ENCODE results near the gene WFDC5.

DNA sequence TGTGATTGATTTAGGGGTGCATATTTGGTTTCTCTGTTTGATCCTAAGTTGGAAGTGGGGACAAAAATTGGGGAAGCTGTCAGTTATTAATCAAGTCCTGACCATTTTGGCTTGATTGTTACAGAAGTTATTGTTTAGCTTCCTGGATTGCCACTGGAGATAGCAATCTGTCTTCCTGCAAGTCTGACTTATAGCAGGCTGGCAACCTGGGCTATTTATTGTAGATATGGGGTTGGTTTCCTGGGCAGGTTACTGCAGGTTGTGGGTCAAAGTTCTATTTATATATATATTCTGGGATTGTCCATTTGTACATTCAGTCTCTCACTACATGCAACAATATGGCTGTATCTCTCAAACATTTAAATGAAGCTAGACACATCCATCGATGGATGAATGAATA is 31.8 kb downstream of the WFDC5 start:
- TF ChIP-seq, protein P1, sequence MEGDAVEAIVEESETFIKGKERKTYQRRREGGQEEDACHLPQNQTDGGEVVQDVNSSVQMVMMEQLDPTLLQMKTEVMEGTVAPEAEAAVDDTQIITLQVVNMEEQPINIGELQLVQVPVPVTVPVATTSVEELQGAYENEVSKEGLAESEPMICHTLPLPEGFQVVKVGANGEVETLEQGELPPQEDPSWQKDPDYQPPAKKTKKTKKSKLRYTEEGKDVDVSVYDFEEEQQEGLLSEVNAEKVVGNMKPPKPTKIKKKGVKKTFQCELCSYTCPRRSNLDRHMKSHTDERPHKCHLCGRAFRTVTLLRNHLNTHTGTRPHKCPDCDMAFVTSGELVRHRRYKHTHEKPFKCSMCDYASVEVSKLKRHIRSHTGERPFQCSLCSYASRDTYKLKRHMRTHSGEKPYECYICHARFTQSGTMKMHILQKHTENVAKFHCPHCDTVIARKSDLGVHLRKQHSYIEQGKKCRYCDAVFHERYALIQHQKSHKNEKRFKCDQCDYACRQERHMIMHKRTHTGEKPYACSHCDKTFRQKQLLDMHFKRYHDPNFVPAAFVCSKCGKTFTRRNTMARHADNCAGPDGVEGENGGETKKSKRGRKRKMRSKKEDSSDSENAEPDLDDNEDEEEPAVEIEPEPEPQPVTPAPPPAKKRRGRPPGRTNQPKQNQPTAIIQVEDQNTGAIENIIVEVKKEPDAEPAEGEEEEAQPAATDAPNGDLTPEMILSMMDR (IDR thresholded peaks at IDR 0.05; ENCODE audit: insufficient read depth, low read length, poor library complexity, severe bottlenecking): no peak
- TF ChIP-seq EZH2phosphoT487 (conservative IDR thresholded peaks at IDR 0.05; ENCODE audit: low read length): no peak

Measured in SU-DHL-6 (cell line).